H9 (cell line): ENCODE results near the gene TMED6. TPM values are rescaled to one million over a fixed set of nuclear protein-coding genes. Genes with fewer than 3 reads are reported as not detected.
A peak's percentile ranks its signal among the peaks of the same experiment; 100 is the strongest.

Experiments
- DNase-seq: peaks from one replicate; pipeline ENCODE4 v3.0.0-alpha.2; 2017
- H2AFZ ChIP-seq: one replicate; pipeline ENCODE4 v1.6.1; 2013; ENCODE audit warnings: mild to moderate bottlenecking, low read length, control low read depth, moderate library complexity
- H2AK5ac ChIP-seq: 2 replicates; pipeline ENCODE4 v1.6.1; 2013; ENCODE audit warnings: low read length, control low read depth, mixed read lengths; ENCODE audit not compliant: insufficient read length
- H2BK120ac ChIP-seq: one replicate; pipeline ENCODE4 v1.6.1; 2013; ENCODE audit warnings: low read depth, mild to moderate bottlenecking, low read length, control low read depth, inconsistent platforms; ENCODE audit not compliant: poor library complexity, severe bottlenecking
- H2BK12ac ChIP-seq: 2 replicates; pipeline ENCODE4 v1.6.1; 2013; ENCODE audit warnings: low read length, control low read depth, mixed read lengths, low read depth; ENCODE audit not compliant: insufficient read length
- H2BK15ac ChIP-seq: 2 replicates; pipeline ENCODE4 v1.6.1; 2013; ENCODE audit warnings: low read depth, low read length, control low read depth
- H2BK20ac ChIP-seq: one replicate; pipeline ENCODE4 v1.6.1; 2013; ENCODE audit warnings: low read depth, mild to moderate bottlenecking, low read length, control low read depth, inconsistent platforms; ENCODE audit not compliant: poor library complexity, severe bottlenecking
- H2BK5ac ChIP-seq: 2 replicates; pipeline ENCODE4 v1.6.1; 2013; ENCODE audit warnings: low read length, control low read depth, mixed read lengths; ENCODE audit not compliant: insufficient read length
- H3K14ac ChIP-seq: 2 replicates; pipeline ENCODE4 v1.6.1; 2013; ENCODE audit warnings: low read length, control low read depth; ENCODE audit not compliant: insufficient read depth
- H3K18ac ChIP-seq: 2 replicates; pipeline ENCODE4 v1.6.1; 2013; ENCODE audit warnings: low read depth, mild to moderate bottlenecking, mixed read lengths, low read length, control low read depth; ENCODE audit not compliant: insufficient read length
- H3K23ac ChIP-seq: 2 replicates; pipeline ENCODE4 v1.6.1; 2013; ENCODE audit warnings: low read length, control low read depth, mixed read lengths, low read depth; ENCODE audit not compliant: insufficient read length
- H3K23me2 ChIP-seq: 2 replicates; pipeline ENCODE4 v1.6.1; 2013; ENCODE audit warnings: low read depth, mild to moderate bottlenecking, mixed read lengths, low read length, control low read depth; ENCODE audit not compliant: insufficient read length, poor library complexity, severe bottlenecking
- H3K27ac ChIP-seq: 2 replicates; pipeline ENCODE4 v1.5.1; 2013; ENCODE audit warnings: low read length, control low read depth, mixed read lengths, low read depth; ENCODE audit not compliant: insufficient read length
- H3K27me3 ChIP-seq: 2 replicates; pipeline ENCODE4 v1.6.1; 2013; ENCODE audit warnings: low read length, control low read depth, inconsistent platforms; ENCODE audit not compliant: insufficient read depth
- H3K4ac ChIP-seq: 2 replicates; pipeline ENCODE4 v1.6.1; 2013; ENCODE audit warnings: low read depth, mild to moderate bottlenecking, control low read depth, inconsistent platforms, low read length, moderate library complexity
- H3K4me1 ChIP-seq: 2 replicates; pipeline ENCODE4 v1.6.1; 2013; ENCODE audit warnings: low read length, control low read depth, inconsistent platforms; ENCODE audit not compliant: insufficient read depth
- H3K4me2 ChIP-seq: 2 replicates; pipeline ENCODE4 v1.6.1; 2013; ENCODE audit warnings: low read length, control low read depth, mixed read lengths; ENCODE audit not compliant: insufficient read length, insufficient read depth
- H3K56ac ChIP-seq: 2 replicates; pipeline ENCODE4 v1.6.1; 2013; ENCODE audit warnings: low read depth, mild to moderate bottlenecking, mixed read lengths, low read length, control low read depth; ENCODE audit not compliant: insufficient read length
- H3K79me1 ChIP-seq: 2 replicates; pipeline ENCODE4 v1.6.1; 2013; ENCODE audit warnings: low read depth, mild to moderate bottlenecking, moderate library complexity, low read length, control low read depth, inconsistent platforms; ENCODE audit not compliant: insufficient read depth, poor library complexity, severe bottlenecking
- H3K79me2 ChIP-seq: 2 replicates; pipeline ENCODE4 v1.6.1; 2013; ENCODE audit warnings: low read length, control low read depth, inconsistent platforms; ENCODE audit not compliant: insufficient read depth
- H3K9ac ChIP-seq: 2 replicates; pipeline ENCODE4 v1.6.1; 2013; ENCODE audit warnings: low read length, control low read depth, mixed read lengths; ENCODE audit not compliant: insufficient read length; ENCODE audit errors: extremely low read depth
- H3K9me3 ChIP-seq: one replicate; pipeline ENCODE4 v1.6.1; 2013; ENCODE audit warnings: low read depth, low read length, inconsistent platforms; ENCODE audit not compliant: control insufficient read depth
- H3T11ph ChIP-seq: one replicate; pipeline ENCODE4 v1.6.1; 2013; ENCODE audit warnings: mild to moderate bottlenecking, low read length, control low read depth, inconsistent platforms
- H4K20me1 ChIP-seq: one replicate; pipeline ENCODE4 v1.6.1; 2013; ENCODE audit not compliant: control insufficient read depth, insufficient read length, insufficient read depth
- H4K5ac ChIP-seq: 2 replicates; pipeline ENCODE4 v1.6.1; 2013; ENCODE audit warnings: low read depth, mild to moderate bottlenecking, mixed read lengths, low read length, control low read depth; ENCODE audit not compliant: insufficient read length
- H4K8ac ChIP-seq: replicated peaks from 2 replicates; pipeline ENCODE4 v1.6.1; 2013; ENCODE audit warnings: low read length, control low read depth, mixed read lengths, low read depth; ENCODE audit not compliant: insufficient read length
- H4K91ac ChIP-seq: 2 replicates; pipeline ENCODE4 v1.6.1; 2013; ENCODE audit warnings: low read depth, mild to moderate bottlenecking, moderate library complexity, mixed read lengths, low read length, control low read depth; ENCODE audit not compliant: insufficient read length
- H3K27ac Mint-ChIP-seq, 3 experiments: 2 replicates in 2 of 3; 3 replicates in 1 of 3; pipeline ENCODE4 v1.8.0; 2020 to 2021; ENCODE audit warnings: mixed read lengths in 3 of 3, mild to moderate bottlenecking in 1 of 3, moderate library complexity in 1 of 3
- H3K27me3 Mint-ChIP-seq: 2 replicates; pipeline ENCODE4 v1.8.0; 2021; ENCODE audit warnings: low read depth, mild to moderate bottlenecking, moderate library complexity, mixed read lengths
- H3K36me3 Mint-ChIP-seq, 3 experiments: 2 replicates in 2 of 3; 3 replicates in 1 of 3; pipeline ENCODE4 v1.8.0; 2020 to 2021; ENCODE audit warnings: low read depth in 3 of 3, mixed read lengths in 3 of 3; ENCODE audit not compliant: insufficient read depth in 1 of 3
- H3K4me1 Mint-ChIP-seq, 2 experiments: 2 replicates each; pipeline ENCODE4 v1.8.0; 2020; ENCODE audit warnings: mixed read lengths in 2 of 2
- H3K4me3 Mint-ChIP-seq, 2 experiments: 2 replicates in 1 of 2; 3 replicates in 1 of 2; pipeline ENCODE4 v1.8.0; 2020 to 2021; ENCODE audit warnings: mild to moderate bottlenecking in 2 of 2, mixed read lengths in 2 of 2, moderate library complexity in 1 of 2
- H3K9me3 Mint-ChIP-seq, 2 experiments: 2 replicates in 1 of 2; 3 replicates in 1 of 2; pipeline ENCODE4 v1.8.0; 2020; ENCODE audit warnings: mild to moderate bottlenecking in 2 of 2, mixed read lengths in 2 of 2, moderate library complexity in 1 of 2
- WGBS: extraction: QIAGEN DNeasy Blood & Tissue Kit; methylation state at CpG from one replicate; pipeline ENCODE4 v1.1.7; 2013; ENCODE audit warnings: missing lambda C conversion rate, low lambda C conversion rate, mixed read lengths; ENCODE audit not compliant: insufficient read length; ENCODE audit errors: extremely low coverage; 5-methylcytosine and 5-hydroxymethylcytosine counted together
- total RNA-seq: library from RNA; stranded (reverse); gene quantifications from 2 replicates; pipeline ENCODE4 v1.2.1, GENCODE V29; 2021
- TF ChIP-seq, protein P1 (sequence below): fragments of 200-600 bp; sonication (generic); conservative IDR thresholded peaks from 3 replicates; pipeline ENCODE4 v1.8.0; 2021; ENCODE audit warnings: antibody characterized with exemption, mild to moderate bottlenecking

TMED6 gene
- total RNA-seq, 1 experiment from 2014 or later: 0.31 TPM

DNA sequence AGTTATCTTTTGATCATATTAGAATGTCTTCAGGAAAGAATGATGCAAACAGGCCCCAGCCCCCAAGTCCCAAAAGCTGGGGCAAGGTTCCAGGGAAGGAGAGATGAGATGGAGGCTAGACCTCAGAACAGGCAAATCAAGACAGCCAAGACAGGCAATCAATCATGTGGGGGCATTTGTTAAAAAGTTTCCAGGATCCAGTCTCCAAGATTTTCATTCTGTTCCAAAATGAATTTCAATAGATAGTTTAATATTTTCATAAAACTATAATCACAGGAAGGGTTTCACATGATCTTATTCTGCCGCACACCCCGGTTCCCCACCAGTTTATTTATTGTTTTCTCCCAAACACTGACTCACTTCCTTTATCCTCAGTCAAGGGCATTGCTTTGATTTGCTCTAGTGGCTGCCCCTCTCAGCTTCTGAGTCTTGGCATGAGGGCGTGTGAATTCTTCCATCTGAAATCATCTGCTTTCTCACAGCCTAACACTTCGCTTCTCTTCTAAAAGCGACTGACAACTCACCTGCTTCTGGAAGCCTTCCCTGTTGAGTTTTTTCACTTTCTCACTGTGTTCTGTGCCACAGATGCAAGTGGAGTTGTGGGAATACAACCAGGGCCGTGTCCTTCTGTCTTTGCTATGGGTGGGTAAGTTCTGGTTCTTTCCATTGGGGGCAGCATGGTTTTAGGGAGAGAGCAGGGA, 46.4 kb upstream of the TMED6 start:
- H3K27me3 ChIP-seq: no peaks in the 10 kb centered on the region; the same call in 1 of the 2 replicates
- H3K4ac ChIP-seq: no peak overlapping the region
- H2AK5ac ChIP-seq: no peak overlapping the region
- Mint-ChIP-seq H3K9me3 (no peaks in the 10 kb centered on the region), H3K27ac (peak overlapping the region; percentile 2 to 63 (median 58); a peak in 1 of 7 replicates), H3K4me3 (peak overlapping the region in 1 of 2 experiments; percentile 25; a peak in 1 of 5 replicates), H3K27me3 (no peaks in the 10 kb centered on the region; the same call in none of the 2 replicates), H3K36me3 (no peaks in the 10 kb centered on the region), H3K4me1 (peaks cover 11 to 16% of the 10 kb centered on the region in 2 experiments)
- H2BK5ac ChIP-seq: no peak overlapping the region
- no peak overlapping the region for H3K18ac ChIP-seq
- DNase-seq: peak; percentile 75
- H3K14ac ChIP-seq: no peak overlapping the region
- H3K23ac ChIP-seq: no peak overlapping the region
- no peak overlapping the region for H3K9ac ChIP-seq
- no peaks in the 10 kb centered on the region for H4K20me1 ChIP-seq
- TF ChIP-seq, protein P1, sequence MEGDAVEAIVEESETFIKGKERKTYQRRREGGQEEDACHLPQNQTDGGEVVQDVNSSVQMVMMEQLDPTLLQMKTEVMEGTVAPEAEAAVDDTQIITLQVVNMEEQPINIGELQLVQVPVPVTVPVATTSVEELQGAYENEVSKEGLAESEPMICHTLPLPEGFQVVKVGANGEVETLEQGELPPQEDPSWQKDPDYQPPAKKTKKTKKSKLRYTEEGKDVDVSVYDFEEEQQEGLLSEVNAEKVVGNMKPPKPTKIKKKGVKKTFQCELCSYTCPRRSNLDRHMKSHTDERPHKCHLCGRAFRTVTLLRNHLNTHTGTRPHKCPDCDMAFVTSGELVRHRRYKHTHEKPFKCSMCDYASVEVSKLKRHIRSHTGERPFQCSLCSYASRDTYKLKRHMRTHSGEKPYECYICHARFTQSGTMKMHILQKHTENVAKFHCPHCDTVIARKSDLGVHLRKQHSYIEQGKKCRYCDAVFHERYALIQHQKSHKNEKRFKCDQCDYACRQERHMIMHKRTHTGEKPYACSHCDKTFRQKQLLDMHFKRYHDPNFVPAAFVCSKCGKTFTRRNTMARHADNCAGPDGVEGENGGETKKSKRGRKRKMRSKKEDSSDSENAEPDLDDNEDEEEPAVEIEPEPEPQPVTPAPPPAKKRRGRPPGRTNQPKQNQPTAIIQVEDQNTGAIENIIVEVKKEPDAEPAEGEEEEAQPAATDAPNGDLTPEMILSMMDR: peak; percentile 72
- H2BK120ac ChIP-seq: no peak overlapping the region
- H3K79me2 ChIP-seq: no peaks in the 10 kb centered on the region
- H3T11ph ChIP-seq: no peak overlapping the region
- no peaks in the 10 kb centered on the region for H3K23me2 ChIP-seq
- H2BK15ac ChIP-seq: no peak overlapping the region
- no peak overlapping the region for H4K91ac ChIP-seq
- no peak overlapping the region for H4K8ac ChIP-seq
- no peak overlapping the region for H3K27ac ChIP-seq
- no peak overlapping the region for H2BK20ac ChIP-seq
- no peak overlapping the region for H3K4me2 ChIP-seq
- H3K9me3 ChIP-seq: no peaks in the 10 kb centered on the region
- H2BK12ac ChIP-seq: no peak overlapping the region
- no CpG with 5 or more reads among the region's 6 CpGs for WGBS
- H3K56ac ChIP-seq: no peak overlapping the region
- no peaks in the 10 kb centered on the region; the same call in 1 of the 2 replicates for H3K4me1 ChIP-seq
- no peak overlapping the region for H4K5ac ChIP-seq
- H2AFZ ChIP-seq: peak overlapping the region; percentile 92
- no peaks in the 10 kb centered on the region for H3K79me1 ChIP-seq
